GM12892 (cell line): Measurements from ENCODE around the gene RNF222. TPM values are rescaled to one million over a fixed set of nuclear protein-coding genes. Genes with fewer than 3 reads are reported as not detected.

Experiments
- DNase-seq: peaks from one replicate; pipeline ENCODE4 v3.0.0; 2011; ENCODE audit not compliant: insufficient read length
- FAIRE-seq: peaks from 2 replicates; lab custom pipeline; 2011; peaks lifted over from hg19 to GRCh38; lab: Jason Lieb, UNC
- POLR2A ChIP-seq: IDR thresholded peaks from 2 replicates; pipeline ENCODE4 v1.6.1; 2011; ENCODE audit warnings: low read depth, low read length, control low read depth
- POLR2AphosphoS5 ChIP-seq: IDR thresholded peaks from 2 replicates; pipeline ENCODE4 v1.6.1; 2011; ENCODE audit warnings: low read depth, low read length, control low read depth
- TAF1 ChIP-seq: IDR thresholded peaks from 2 replicates; pipeline ENCODE4 v1.6.1; 2011; ENCODE audit warnings: low read depth, mild to moderate bottlenecking, control low read depth, low read length, borderline replicate concordance
- polyA plus RNA-seq: library from polyadenylated mRNA; unstranded; fragments of >200 nt; gene quantifications from one replicate; pipeline ENCODE4 v1.2.1, GENCODE V29; 2012; ENCODE audit warnings: missing spikeins, inconsistent platforms; ENCODE audit not compliant: missing spikeins

Gene RNF222, protein sequence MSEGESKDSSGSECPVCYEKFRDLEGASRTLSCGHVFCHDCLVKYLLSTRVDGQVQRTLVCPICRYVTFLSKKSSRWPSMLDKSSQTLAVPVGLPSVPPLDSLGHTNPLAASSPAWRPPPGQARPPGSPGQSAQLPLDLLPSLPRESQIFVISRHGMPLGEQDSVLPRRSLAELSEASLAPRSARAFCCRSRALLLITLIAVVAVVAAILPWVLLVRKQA
- polyA plus RNA-seq = not detected

- no peak for DNase-seq
- TF ChIP-seq TAF1 = no peak
- TF ChIP-seq POLR2AphosphoS5 = no peak
- no peak for TF ChIP-seq POLR2A
- no peak for FAIRE-seq
Measured at GRCh38 chr17:8397636-8398035, at the start of gene RNF222. RNF222 (minus strand) TSS chr17:8397827; CDS start chr17:8393461, 4,366 bp downstream.

GRCh38 chr17:8445536-8445935 lies 47.9 kb upstream of the RNF222 start:
- DNase-seq = no peak
- TF ChIP-seq POLR2AphosphoS5 (no peak), POLR2A (no peak), TAF1 (no peak)
- no peak for FAIRE-seq

DNA sequence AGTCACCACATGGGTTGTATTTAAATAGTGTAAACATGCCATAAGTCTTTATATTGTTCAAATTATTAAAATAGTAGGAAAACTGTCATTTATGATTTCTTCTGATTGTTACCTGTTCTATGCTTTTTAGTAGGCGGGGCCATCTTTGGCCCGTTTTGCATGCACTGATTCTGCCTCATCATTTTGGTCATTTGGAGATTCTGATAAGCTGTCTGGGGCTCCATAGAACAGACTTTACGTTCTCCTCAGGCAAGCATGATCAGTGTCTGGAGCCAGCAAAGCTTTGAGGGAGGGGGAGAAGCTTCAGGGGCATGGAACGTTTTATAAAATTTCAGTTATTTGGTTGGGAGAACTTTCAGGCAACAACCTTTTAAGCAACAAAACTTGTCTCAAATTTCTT lies 46.9 kb upstream of the RNF222 start:
- DNase-seq = no peak
- no peak for FAIRE-seq
- no peak for TF ChIP-seq TAF1
- TF ChIP-seq POLR2A = no peak
- no peak for TF ChIP-seq POLR2AphosphoS5

DNA sequence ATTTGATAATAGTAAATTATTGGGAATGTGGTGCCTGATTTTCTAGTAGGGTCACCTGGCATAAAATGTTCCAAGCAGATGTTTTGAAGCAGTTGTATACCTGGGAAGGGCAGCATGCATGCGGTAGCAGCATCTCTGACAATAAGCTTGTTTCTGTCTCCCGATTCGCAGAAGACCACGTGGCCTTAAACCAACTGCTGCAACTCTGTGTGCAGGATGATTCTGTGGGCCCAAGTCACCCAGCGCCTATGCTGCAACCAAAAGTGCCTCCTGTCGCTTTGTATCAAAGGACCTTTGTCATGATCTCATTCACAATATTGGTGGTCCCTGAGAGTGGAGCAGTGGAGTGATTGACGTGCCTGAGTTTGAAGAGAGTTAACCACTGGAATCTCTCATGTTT lies 46.1 kb upstream of the RNF222 start:
- no peak for TF ChIP-seq TAF1
- no peak for TF ChIP-seq POLR2AphosphoS5
- no peak for TF ChIP-seq POLR2A
- DNase-seq (no peak), FAIRE-seq (no peak)

- FAIRE-seq (no peak), DNase-seq (no peak)
- TF ChIP-seq POLR2AphosphoS5 (no peak), TAF1 (no peak), POLR2A (no peak)
Measured at GRCh38 chr17:8442310-8442709, 44.7 kb upstream of the RNF222 start.

DNA sequence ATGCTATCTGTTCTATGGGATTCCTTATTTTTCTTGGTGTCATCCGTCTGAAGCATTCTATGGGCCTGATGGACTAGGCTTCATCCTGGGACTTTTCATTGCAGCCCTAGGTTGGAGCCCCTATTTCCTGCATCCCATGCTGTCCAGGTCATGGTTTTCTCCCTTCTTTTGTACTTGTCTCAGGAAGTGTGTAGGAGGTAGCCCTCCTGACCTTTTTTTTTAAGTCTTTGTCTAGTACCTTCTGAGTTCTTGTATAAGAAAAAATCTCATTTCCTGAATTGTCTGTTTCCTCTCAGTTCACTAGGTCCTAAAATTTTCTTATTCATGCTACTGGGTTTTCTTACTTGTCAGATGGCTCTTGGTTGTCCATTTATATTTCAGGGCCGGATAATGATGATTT lies 44.1 kb upstream of the RNF222 start:
- DNase-seq (no peak), FAIRE-seq (peak; percentile 79)
- TF ChIP-seq POLR2AphosphoS5 = no peak
- no peak for TF ChIP-seq TAF1
- no peak for TF ChIP-seq POLR2A

- FAIRE-seq (no peak), DNase-seq (no peak)
- TF ChIP-seq TAF1 (no peak), POLR2AphosphoS5 (no peak), POLR2A (no peak)
Measured at GRCh38 chr17:8439681-8440080, 42.1 kb upstream of the RNF222 start.

- DNase-seq = no peak
- TF ChIP-seq TAF1 (no peak), POLR2AphosphoS5 (no peak)
- FAIRE-seq = no peak
Measured at GRCh38 chr17:8438441-8438840, 40.8 kb upstream of the RNF222 start.

GRCh38 chr17:8436844-8437171 lies 39.2 kb upstream of the RNF222 start:
- DNase-seq (no peak), FAIRE-seq (no peak)
- TF ChIP-seq POLR2A = no peak
- TF ChIP-seq TAF1 = no peak
- TF ChIP-seq POLR2AphosphoS5 = no peak

- DNase-seq (peak; percentile 39), FAIRE-seq (peak; percentile 73)
- TF ChIP-seq POLR2A (no peak), TAF1 (no peak), POLR2AphosphoS5 (no peak)
Measured at GRCh38 chr17:8436169-8436843, 38.7 kb upstream of the RNF222 start.

DNA sequence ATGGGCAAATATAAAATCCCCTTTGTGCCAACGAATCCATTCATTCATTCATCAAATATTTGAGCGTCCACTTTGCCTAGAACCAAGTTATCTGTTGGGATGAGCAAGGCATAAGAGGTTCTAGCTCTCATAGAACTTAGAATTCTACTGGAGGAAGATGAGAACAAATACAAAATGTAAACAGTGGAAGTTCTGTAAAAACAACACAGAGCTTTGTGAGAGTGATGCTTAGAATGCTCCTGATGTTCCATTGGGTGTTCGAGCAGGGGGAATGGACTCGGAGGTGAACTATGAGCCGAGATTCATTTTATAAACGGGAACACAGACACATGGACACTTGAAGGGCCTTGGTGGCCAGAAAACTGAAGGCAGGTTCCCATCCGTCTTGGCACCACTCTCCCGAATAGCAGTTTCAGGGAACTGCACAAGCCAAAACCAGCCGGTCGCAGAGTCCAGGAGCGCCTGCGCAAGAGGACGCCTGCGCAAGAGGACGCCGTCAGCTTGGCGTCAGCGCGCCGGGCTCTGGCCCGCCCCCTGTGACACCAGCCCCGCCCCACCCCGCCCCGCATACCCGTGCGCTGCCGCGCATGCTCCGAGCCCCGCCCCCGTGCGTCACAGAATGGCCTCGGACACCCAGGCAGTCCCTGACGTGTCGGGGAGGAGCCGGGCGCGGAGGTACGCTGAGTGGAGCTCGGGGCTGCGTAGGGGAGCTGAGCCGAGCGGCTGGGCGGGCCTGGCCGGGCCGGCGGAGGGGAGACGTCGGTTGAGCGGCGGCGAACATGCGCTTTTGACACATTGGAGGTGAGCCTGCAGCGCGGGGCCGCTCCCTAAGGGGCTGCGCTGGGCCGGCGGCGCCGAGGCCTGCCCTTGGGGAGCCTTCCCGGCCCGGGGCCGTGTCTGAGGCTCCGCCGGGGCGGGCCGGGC lies 37.9 kb upstream of the RNF222 start, which contains the start of gene NDEL1:
TSS of gene NDEL1 (plus strand) at position 640 of the 924 bp plus-strand sequence. CDS start 8,388 bp downstream, outside the sequence.
- FAIRE-seq = peak; percentile 98
- peak; percentile 98 for DNase-seq
- TF ChIP-seq POLR2AphosphoS5 (peak; percentile 87), POLR2A (peak; percentile 95), TAF1 (no peak)

GRCh38 chr17:8430966-8431365 lies 33.3 kb upstream of the RNF222 start:
- no peak for DNase-seq
- TF ChIP-seq POLR2A (no peak), POLR2AphosphoS5 (no peak), TAF1 (no peak)
- FAIRE-seq = no peak
